ENCODE data around the gene OTULIN. TPM values are rescaled to one million over a fixed set of nuclear protein-coding genes. Genes with fewer than 3 reads are reported as not detected.

The OTULIN gene
- total and polyA plus RNA-seq, 2 of the 8 experiments (the other 6 are each of a cell fraction or from before 2014, with no cell fraction given): 5.2 to 34.8 TPM

DNA sequence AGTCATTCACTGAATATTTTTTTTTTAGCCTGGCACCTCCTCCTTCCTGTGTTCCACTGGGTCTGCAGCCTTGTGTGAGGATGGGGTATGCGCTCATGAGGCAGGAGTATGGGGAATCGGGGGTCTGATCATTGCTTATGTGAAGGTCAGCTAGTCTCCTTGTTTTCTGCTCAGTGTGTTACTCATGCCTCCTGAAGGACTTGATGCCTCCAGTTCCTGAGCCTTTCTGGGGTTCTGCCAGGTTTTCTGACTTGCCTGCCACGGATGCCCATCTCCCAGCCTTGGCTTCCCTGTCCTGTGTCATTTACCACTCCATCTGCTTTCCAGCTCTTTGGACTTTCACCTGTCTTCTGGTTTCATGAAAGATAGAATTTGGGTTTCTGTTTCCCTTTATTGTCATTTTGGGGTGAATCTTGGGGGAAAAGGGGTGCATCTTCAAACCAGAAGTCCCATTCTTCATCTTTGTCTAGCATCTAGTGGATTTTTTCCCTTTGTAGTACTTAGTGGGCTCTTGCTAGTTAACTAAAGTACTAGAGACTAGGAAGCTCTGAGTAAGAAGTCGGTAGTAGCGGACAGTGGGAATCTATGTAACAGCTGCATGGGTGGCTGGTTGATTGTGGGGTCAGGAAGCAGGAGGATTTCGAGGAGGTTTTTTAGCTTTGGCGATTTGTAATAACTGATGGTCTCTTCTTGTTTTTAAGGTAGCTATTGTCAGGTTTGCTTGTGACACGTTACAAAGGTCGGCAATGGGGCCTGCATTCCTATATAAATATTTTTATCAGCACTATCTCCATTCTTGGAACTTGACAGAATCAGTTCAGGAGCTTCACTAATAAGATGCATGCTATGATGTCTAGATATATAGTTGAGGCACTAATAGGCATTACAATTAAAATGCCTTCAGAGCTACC lies 8.2 kb downstream of the OTULIN start:
- no peak overlapping the region for H4K91ac ChIP-seq (replicated peaks; ENCODE audit: insufficient read length, low read length)
- peaks cover 0 to 2% of the 10 kb centered on the region in 2 experiments for H4K20me1 ChIP-seq (replicated peaks in 1 of 2; ENCODE audit: control insufficient read depth in 1 of 2, insufficient read depth in 2 of 2, low read length in 2 of 2)
- no peak overlapping the region for H3K9ac ChIP-seq (replicated peaks in 1 of 4; ENCODE audit: extremely low read depth in 1 of 4, low read depth in 3 of 4, low read length in 3 of 4)
- CTCF ChIA-PET (ENCODE audit: partially characterized antibody): interaction anchor here (0.8 to 1.4 kb wide), 9 partner anchors 9 to 433 kb away, joined by 3 to 5 read pairs (median 4); no protein-coding TSS in a partner anchor
- H3K4ac ChIP-seq (replicated peaks; ENCODE audit: insufficient read length, low read depth, low read length): no peak overlapping the region
- H3K27me3 ChIP-seq (replicated peaks in 1 of 4; ENCODE audit: control insufficient read depth in 3 of 4, extremely low read depth in 1 of 4, insufficient read depth in 3 of 4, low read length in 3 of 4): no peaks in the 10 kb centered on the region
- H3K9me3 ChIP-seq (ENCODE audit: insufficient read depth in 2 of 2, low read depth in 1 of 2, low read length in 1 of 2): no peaks in the 10 kb centered on the region
- H3K4me3 ChIP-seq (ENCODE audit: extremely low read depth in 1 of 4, insufficient read depth in 2 of 4, low read depth in 3 of 4, low read length in 4 of 4): no peak overlapping the region
- H2BK20ac ChIP-seq (ENCODE audit: low read length): no peak overlapping the region
- H3K18ac ChIP-seq (ENCODE audit: extremely low read depth, low read length): no peak overlapping the region
- H4K5ac ChIP-seq (ENCODE audit: insufficient read length, low read depth, low read length): no peak overlapping the region
- peak; percentile 77; the same call in 1 of the 2 replicates for TF ChIP-seq SP1 (IDR thresholded peaks at IDR 0.05; ENCODE audit: low read depth, low read length)
- TF ChIP-seq, protein P1, sequence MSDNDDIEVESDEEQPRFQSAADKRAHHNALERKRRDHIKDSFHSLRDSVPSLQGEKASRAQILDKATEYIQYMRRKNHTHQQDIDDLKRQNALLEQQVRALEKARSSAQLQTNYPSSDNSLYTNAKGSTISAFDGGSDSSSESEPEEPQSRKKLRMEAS (IDR thresholded peaks at IDR 0.05): no peak
- no peak overlapping the region for H3K14ac ChIP-seq (ENCODE audit: insufficient read length)
- no peak overlapping the region for H3K4me2 ChIP-seq (ENCODE audit: insufficient read depth in 1 of 2, low read depth in 2 of 2, low read length in 2 of 2)
- no peak for DNase-seq (ENCODE audit: low read depth in 1 of 2, low spot score in 2 of 2)
- H2BK12ac ChIP-seq (ENCODE audit: low read depth, low read length): no peak overlapping the region
- no peaks in the 10 kb centered on the region for H3K36me3 ChIP-seq (ENCODE audit: control insufficient read depth in 2 of 4, insufficient read depth in 4 of 4, low read length in 3 of 4)
- no peak overlapping the region for H2AFZ ChIP-seq (ENCODE audit: low read length)
- no peak overlapping the region for H2AK5ac ChIP-seq (ENCODE audit: low read depth, low read length)
- H3K27ac ChIP-seq (ENCODE audit: low read depth, low read length): no peak overlapping the region
- H3K79me1 ChIP-seq (ENCODE audit: low read depth, low read length): peaks cover 11% of the 10 kb centered on the region; the same call in 1 of the 2 replicates
- no peak overlapping the region for H3K56ac ChIP-seq (replicated peaks; ENCODE audit: insufficient read length, low read depth, low read length)
- POLR2A ChIA-PET (ENCODE audit: partially characterized antibody): interaction anchor here (0.6 to 1.0 kb wide), 2 partner anchors 9 to 278 kb away, joined by 3 read pairs; no protein-coding TSS in a partner anchor
- peak overlapping the region; percentile 27; the same call in 1 of the 2 replicates for H2BK5ac ChIP-seq (ENCODE audit: low read depth, low read length)
- H4K8ac ChIP-seq (ENCODE audit: extremely low read depth, insufficient read depth, low read length): no peak overlapping the region
- no peak overlapping the region for H3K23ac ChIP-seq (ENCODE audit: insufficient read length)
- peaks cover 0 to 77% of the 10 kb centered on the region in 2 experiments; a peak in 3 of 4 replicates for H3K79me2 ChIP-seq (ENCODE audit: control insufficient read depth in 1 of 2, insufficient read depth in 2 of 2, low read length in 2 of 2)
- H3K23me2 ChIP-seq (ENCODE audit: low read depth, low read length): no peaks in the 10 kb centered on the region
- no peak overlapping the region for H2BK120ac ChIP-seq (replicated peaks; ENCODE audit: low read depth, low read length)
- H2BK15ac ChIP-seq (ENCODE audit: low read length): no peak overlapping the region
- WGBS, 2 experiments (ENCODE audit: extremely low coverage in 1 of 2, insufficient coverage in 1 of 2, insufficient read length in 1 of 2, insufficient replicate concordance in 2 of 2, low coverage in 1 of 2, low lambda C conversion rate in 2 of 2, missing lambda C conversion rate in 1 of 2): 82% methylated on average over 9 of the region's 9 CpGs; no CpG with 5 or more reads in 1 of the 2 experiments
- peaks cover 3 to 16% (median 7%) of the 10 kb centered on the region in 4 experiments; a peak in 5 of 7 replicates for H3K4me1 ChIP-seq (replicated peaks in 1 of 4; ENCODE audit: control insufficient read depth in 3 of 4, insufficient read depth in 4 of 4, low read length in 3 of 4)
- FAIRE-seq: no peak
